Thyroid gland (tissue), 4 donors: Measurements from ENCODE around the gene STEAP4. TPM values are rescaled to one million over a fixed set of nuclear protein-coding genes. Genes with fewer than 3 reads are reported as not detected.

Source experiments
- DNase-seq, 2 donors: peaks; one replicate each; pipeline ENCODE4 v3.0.0-alpha.2; 2019
- H3K27ac ChIP-seq, 3 donors: fragments of 200-600 bp; sonication (generic); 1 replicate in 2 of 3; 2 replicates in 1 of 3; pipeline ENCODE4 v1.5.1; 2016 to 2019; ENCODE audit warnings: mild to moderate bottlenecking in 1 of 3, moderate library complexity in 1 of 3
- H3K27me3 ChIP-seq: fragments of 200-600 bp; sonication (generic); one replicate; pipeline ENCODE4 v1.5.1; 2019
- H3K36me3 ChIP-seq, 2 donors: fragments of 200-600 bp; sonication (generic); one replicate each; pipeline ENCODE4 v1.5.1; 2016 to 2019
- H3K4me1 ChIP-seq, 2 donors: fragments of 200-600 bp; sonication (generic); one replicate each; pipeline ENCODE4 v1.5.1; 2017 to 2019
- H3K4me3 ChIP-seq, 3 donors: fragments of 200-600 bp; sonication (generic); replicated peaks in 1 of 3; 1 replicate in 2 of 3; 2 replicates in 1 of 3; pipeline ENCODE4 v1.5.1; 2016; ENCODE audit warnings: mild to moderate bottlenecking in 1 of 3
- H3K9me3 ChIP-seq: fragments of 200-600 bp; sonication (generic); one replicate; pipeline ENCODE4 v1.5.1; 2017
- POLR2A ChIP-seq, 2 donors: fragments of 450-650 bp; IDR thresholded peaks; one replicate each; pipeline ENCODE4 v1.6.1; 2017; ENCODE audit warnings: antibody characterized with exemption in 2 of 2, mild to moderate bottlenecking in 2 of 2, moderate library complexity in 1 of 2
- WGBS, 2 donors: methylation state at CpG; one replicate each; pipeline ENCODE4 v1.1.5; 2017; 5-methylcytosine and 5-hydroxymethylcytosine counted together
- intact Hi-C: fragments of 100-400 bp; cut with DNase I; formaldehyde crosslinking; loops from one replicate; pipeline ENCODE4 v1.15.1; 2023
- total RNA-seq, 4 donors: library from RNA; depleted of rRNA; stranded (reverse); fragments of >200 nt; gene quantifications; one replicate each; pipeline ENCODE4 v1.2.3, GENCODE V29; 2016
- TF ChIP-seq, protein P1 (sequence below), 6 experiments: fragments of 200-600 bp in 3 of 6; fragments of 450-650 bp in 3 of 6; sonication (generic) in 3 of 6; IDR thresholded peaks; one replicate each; pipeline ENCODE4 v1.5.1; 2016 to 2019; ENCODE audit warnings: antibody characterized with exemption in 6 of 6, mild to moderate bottlenecking in 2 of 6, inconsistent platforms in 1 of 6, moderate library complexity in 1 of 6

STEAP4 gene
- total RNA-seq, 4 donors from 2014 or later, result 34.3 to 162 (median 61.8) TPM

DNA sequence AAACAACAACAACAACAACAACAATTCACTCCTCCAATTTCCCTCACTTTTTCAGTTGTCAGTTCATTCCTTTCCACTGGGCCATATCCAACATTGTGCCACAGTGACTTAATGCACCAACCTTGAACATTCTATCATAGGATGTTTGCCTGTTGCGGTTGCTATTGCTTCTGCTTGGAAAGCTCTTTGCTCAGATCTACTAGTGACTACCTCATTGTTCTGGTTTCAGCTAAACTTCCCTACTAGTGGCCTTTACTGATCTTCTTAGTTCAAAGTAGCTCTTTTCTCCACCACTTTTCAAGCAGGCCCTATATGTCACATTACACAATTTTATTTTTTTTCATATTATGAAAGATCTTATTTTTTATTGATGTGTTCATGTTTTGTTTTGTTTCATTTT lies 9.8 kb upstream of the STEAP4 start:
- Histone ChIP-seq H3K4me3 (no peak overlapping the region), H3K36me3 (no peaks in the 10 kb centered on the region), H3K27ac (no peak overlapping the region), H3K9me3 (no peaks in the 10 kb centered on the region), H3K27me3 (no peaks in the 10 kb centered on the region), H3K4me1 (peaks cover 8 to 10% of the 10 kb centered on the region in 2 donors)
- WGBS, 2 donors, result 89 to 92% methylated on average over 1 of the region's 1 CpG
- intact Hi-C loops, result no loop called here
- TF ChIP-seq POLR2A (IDR thresholded peaks at IDR 0.05), result no peak
- TF ChIP-seq, protein P1, sequence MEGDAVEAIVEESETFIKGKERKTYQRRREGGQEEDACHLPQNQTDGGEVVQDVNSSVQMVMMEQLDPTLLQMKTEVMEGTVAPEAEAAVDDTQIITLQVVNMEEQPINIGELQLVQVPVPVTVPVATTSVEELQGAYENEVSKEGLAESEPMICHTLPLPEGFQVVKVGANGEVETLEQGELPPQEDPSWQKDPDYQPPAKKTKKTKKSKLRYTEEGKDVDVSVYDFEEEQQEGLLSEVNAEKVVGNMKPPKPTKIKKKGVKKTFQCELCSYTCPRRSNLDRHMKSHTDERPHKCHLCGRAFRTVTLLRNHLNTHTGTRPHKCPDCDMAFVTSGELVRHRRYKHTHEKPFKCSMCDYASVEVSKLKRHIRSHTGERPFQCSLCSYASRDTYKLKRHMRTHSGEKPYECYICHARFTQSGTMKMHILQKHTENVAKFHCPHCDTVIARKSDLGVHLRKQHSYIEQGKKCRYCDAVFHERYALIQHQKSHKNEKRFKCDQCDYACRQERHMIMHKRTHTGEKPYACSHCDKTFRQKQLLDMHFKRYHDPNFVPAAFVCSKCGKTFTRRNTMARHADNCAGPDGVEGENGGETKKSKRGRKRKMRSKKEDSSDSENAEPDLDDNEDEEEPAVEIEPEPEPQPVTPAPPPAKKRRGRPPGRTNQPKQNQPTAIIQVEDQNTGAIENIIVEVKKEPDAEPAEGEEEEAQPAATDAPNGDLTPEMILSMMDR (IDR thresholded peaks at IDR 0.05), result no peak
- no peak for DNase-seq

DNA sequence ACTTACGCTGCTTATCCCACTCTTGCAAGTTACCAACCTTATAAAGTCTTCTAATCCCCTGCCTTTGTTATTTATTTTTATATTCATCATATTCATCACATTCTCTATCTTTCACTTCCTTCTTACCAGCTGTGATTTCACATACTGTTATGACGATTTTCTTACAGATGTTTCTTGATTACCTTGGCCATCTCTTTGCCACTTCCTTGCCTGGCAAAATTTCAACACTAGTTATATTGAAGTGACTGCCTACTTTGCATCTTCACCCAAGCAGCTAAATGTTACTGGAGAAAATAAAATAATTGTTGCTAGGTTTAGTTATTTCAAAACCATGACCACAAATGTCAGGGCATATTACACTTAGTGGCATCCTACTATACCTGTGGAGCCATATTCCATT lies 8.8 kb upstream of the STEAP4 start:
- no peaks in the 10 kb centered on the region for H3K9me3 ChIP-seq
- intact Hi-C loops, result no loop called here
- no peaks in the 10 kb centered on the region for H3K27me3 ChIP-seq
- H3K4me1 ChIP-seq, result peaks cover 13 to 14% of the 10 kb centered on the region in 2 donors
- WGBS, 2 donors, result 78 to 92% methylated on average over 2 of the region's 2 CpGs
- no peak for DNase-seq
- no peak overlapping the region for H3K4me3 ChIP-seq
- no peaks in the 10 kb centered on the region for H3K36me3 ChIP-seq
- TF ChIP-seq, protein P1 (IDR thresholded peaks at IDR 0.05), result no peak
- no peak for TF ChIP-seq POLR2A (IDR thresholded peaks at IDR 0.05)
- H3K27ac ChIP-seq, result no peak overlapping the region

DNA sequence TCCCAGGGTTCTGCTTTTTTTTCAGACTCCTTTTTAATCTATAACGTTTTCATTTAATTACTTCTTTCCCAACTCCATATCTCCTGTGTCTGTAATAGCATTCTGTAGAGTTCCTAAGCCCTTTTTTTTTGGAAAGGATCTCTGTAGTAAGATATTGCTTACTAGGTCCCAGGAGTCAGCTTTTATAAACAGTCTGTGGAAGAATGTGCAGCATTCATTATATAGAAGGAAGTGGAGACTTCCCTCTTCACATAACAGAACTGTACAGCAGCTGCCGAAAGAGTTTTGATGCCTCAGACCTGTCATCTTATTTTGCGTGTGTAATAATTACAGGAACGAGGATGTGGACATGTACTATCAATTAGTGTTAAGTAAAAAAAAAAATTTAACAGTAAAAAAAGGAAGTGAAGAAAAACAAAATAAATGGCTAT lies 7.4 kb upstream of the STEAP4 start:
- H3K9me3 ChIP-seq, result no peaks in the 10 kb centered on the region
- TF ChIP-seq POLR2A (IDR thresholded peaks at IDR 0.05), result no peak
- TF ChIP-seq, protein P1 (IDR thresholded peaks at IDR 0.05), result no peak
- intact Hi-C loops, result no loop called here
- no peak for DNase-seq
- 47 to 53% methylated on average over 4 of the region's 4 CpGs for WGBS, 2 donors
- no peak overlapping the region for H3K27ac ChIP-seq
- H3K36me3 ChIP-seq, result no peaks in the 10 kb centered on the region
- no peaks in the 10 kb centered on the region for H3K27me3 ChIP-seq
- H3K4me3 ChIP-seq, result no peak overlapping the region
- peaks cover 13 to 14% of the 10 kb centered on the region in 2 donors for H3K4me1 ChIP-seq

DNA sequence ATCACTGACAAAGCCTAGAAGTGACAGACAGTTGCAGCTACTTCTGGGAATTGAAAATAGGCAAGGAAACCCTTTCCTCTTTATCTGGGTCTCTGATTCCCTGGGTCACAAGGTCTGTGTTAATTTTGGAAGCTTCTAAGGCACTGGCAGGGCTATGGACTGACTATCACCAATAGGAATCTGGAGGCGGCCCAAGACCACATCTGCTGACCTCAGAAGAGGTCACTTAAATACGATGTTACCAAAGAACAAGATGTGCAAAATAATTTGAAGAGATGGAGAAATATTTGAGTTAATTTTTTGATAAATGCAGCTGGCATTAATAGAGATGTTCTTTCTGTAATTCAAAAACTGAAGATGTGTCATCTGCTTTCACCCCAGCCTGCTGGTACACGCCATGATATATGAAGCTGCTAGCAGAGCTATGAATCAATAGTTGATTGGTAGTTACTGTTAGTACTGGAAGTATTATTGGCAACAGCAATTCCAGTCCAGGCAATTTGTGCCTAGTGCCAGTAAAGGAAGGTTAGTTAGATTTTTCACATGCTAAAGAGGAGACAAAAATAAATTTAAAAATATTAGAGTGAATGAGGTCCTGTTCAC lies 5.5 kb upstream of the STEAP4 start:
- Histone ChIP-seq H3K36me3 (no peaks in the 10 kb centered on the region), H3K4me1 (peaks cover 13 to 14% of the 10 kb centered on the region in 2 donors), H3K9me3 (no peaks in the 10 kb centered on the region), H3K4me3 (no peak overlapping the region), H3K27me3 (no peaks in the 10 kb centered on the region), H3K27ac (peak overlapping the region in 2 of 3 donors; percentile 29 to 43)
- 70 to 83% methylated on average over 3 of the region's 3 CpGs for WGBS, 2 donors
- peak; percentile 23 to 34 for DNase-seq
- intact Hi-C loops, result no loop called here
- TF ChIP-seq POLR2A (IDR thresholded peaks at IDR 0.05), result no peak
- TF ChIP-seq, protein P1 (IDR thresholded peaks at IDR 0.05), result no peak

DNA sequence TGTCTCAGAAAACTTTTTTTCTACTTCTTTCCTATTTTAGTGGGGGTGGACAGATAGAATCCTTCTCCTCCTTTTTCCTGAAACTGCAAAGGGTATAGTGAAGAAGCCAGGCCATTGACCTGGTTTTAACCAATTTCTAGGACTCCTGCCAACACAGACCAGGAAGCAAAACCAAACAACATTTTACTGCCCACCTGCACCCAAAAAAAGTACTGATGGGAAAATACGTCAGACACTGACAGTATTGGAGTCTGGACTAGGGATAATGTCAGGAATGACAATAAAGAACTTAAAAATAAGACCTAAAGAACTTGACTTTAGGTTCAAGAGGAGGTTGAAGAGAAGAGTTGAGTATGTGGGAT lies 5.0 kb upstream of the STEAP4 start:
- no peak for TF ChIP-seq POLR2A (IDR thresholded peaks at IDR 0.05)
- TF ChIP-seq, protein P1 (IDR thresholded peaks at IDR 0.05), result no peak
- Histone ChIP-seq H3K27ac (peak overlapping the region in 2 of 3 donors; percentile 29 to 43), H3K4me3 (no peak overlapping the region), H3K4me1 (peaks cover 13 to 14% of the 10 kb centered on the region in 2 donors), H3K36me3 (no peaks in the 10 kb centered on the region), H3K9me3 (no peaks in the 10 kb centered on the region), H3K27me3 (no peaks in the 10 kb centered on the region)
- WGBS, 2 donors, result 19 to 23% methylated on average over 1 of the region's 1 CpG
- intact Hi-C loops, result no loop called here
- peak in 1 of 2 donors; percentile 12 for DNase-seq
